GM12878 (cell line): ENCODE data around the gene NAMPT.
"Not testable (repeated sequence)": the region's sequence is repeated elsewhere in the genome, so short reads cannot be mapped to it uniquely, and the experiment has no call there.

Source experiments
- HDAC2 ChIP-seq: fragments of 200-600 bp; sonication (generic); IDR thresholded peaks from 2 replicates; pipeline ENCODE4 v1.6.1; 2017
- MYC ChIP-seq: IDR thresholded peaks from 2 replicates; pipeline ENCODE4 v1.6.1; 2011; ENCODE audit warnings: mild to moderate bottlenecking, low read length, moderate library complexity, inconsistent platforms; ENCODE audit not compliant: insufficient read depth, insufficient replicate concordance, insufficient read length, severe bottlenecking
- PAX8 ChIP-seq: fragments of 450-650 bp; IDR thresholded peaks from 2 replicates; pipeline ENCODE4 v1.6.1; 2017; ENCODE audit warnings: mild to moderate bottlenecking, moderate library complexity
- RFX5 ChIP-seq: IDR thresholded peaks from 2 replicates; pipeline ENCODE4 v1.6.1; 2011; ENCODE audit warnings: low read depth, low read length, improper control_type of control experiment
- TCF12 ChIP-seq: IDR thresholded peaks from 2 replicates; pipeline ENCODE4 v1.6.1; 2011; ENCODE audit warnings: low read depth, mild to moderate bottlenecking, low read length
- ZZZ3 ChIP-seq: IDR thresholded peaks from 2 replicates; pipeline ENCODE4 v1.6.1; 2011; ENCODE audit warnings: low read depth; ENCODE audit not compliant: control insufficient read depth, insufficient read length
- TF ChIP-seq, protein P1 (sequence below), 3 experiments: IDR thresholded peaks in 2 of 3; conservative IDR thresholded peaks in 1 of 3; 2 replicates each; pipeline ENCODE4 v1.5.1; 2011; ENCODE audit warnings: low read depth in 3 of 3, low read length in 3 of 3, mild to moderate bottlenecking in 3 of 3, control low read depth in 2 of 3, moderate library complexity in 2 of 3, inconsistent platforms in 1 of 3, mixed read lengths in 1 of 3; ENCODE audit not compliant: control insufficient read depth in 2 of 3, insufficient read depth in 1 of 3; ENCODE audit errors: extremely low read depth in 1 of 3
- TF ChIP-seq, protein P2 (sequence below): IDR thresholded peaks from 2 replicates; pipeline ENCODE4 v1.6.1; 2012; ENCODE audit warnings: low read depth, low read length, improper control_type of control experiment

DNA sequence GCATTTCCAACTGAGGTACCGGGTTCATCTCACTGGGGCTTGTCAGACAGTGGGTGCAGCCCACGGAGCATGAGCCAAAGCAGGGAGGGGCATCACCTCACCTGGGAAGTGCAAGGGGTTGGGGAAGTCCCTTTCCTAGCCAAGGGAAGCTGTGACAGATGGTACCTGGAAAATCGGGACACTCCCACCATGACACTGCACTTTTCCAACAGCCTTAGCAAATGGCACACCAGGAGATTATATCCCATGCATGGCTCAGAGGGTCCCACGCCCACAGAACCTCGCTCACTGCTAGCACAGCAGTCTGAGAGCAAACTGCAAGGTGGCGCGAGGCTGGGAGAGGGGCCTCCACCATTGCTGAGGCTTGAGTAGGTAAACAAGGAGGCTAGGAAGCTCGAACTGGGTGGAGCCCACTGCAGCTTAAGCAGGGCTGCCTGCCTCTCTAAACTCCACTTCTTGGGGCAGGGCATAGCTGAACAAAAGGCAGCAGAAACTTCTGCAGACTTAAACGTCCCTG lies 35.5 kb upstream of the NAMPT start:
- not testable (repeated sequence) for TF ChIP-seq PAX8, RFX5, MYC, ZZZ3, HDAC2, TCF12
- TF ChIP-seq, protein P1, sequence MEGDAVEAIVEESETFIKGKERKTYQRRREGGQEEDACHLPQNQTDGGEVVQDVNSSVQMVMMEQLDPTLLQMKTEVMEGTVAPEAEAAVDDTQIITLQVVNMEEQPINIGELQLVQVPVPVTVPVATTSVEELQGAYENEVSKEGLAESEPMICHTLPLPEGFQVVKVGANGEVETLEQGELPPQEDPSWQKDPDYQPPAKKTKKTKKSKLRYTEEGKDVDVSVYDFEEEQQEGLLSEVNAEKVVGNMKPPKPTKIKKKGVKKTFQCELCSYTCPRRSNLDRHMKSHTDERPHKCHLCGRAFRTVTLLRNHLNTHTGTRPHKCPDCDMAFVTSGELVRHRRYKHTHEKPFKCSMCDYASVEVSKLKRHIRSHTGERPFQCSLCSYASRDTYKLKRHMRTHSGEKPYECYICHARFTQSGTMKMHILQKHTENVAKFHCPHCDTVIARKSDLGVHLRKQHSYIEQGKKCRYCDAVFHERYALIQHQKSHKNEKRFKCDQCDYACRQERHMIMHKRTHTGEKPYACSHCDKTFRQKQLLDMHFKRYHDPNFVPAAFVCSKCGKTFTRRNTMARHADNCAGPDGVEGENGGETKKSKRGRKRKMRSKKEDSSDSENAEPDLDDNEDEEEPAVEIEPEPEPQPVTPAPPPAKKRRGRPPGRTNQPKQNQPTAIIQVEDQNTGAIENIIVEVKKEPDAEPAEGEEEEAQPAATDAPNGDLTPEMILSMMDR (IDR thresholded peaks at IDR 0.05 in 2 of 3, conservative IDR thresholded peaks at IDR 0.05 in 1 of 3; ENCODE audit: control insufficient read depth in 2 of 3, extremely low read depth in 1 of 3, insufficient read depth in 1 of 3, low read depth in 3 of 3, low read length in 3 of 3): not testable (repeated sequence)
- TF ChIP-seq, protein P2, sequence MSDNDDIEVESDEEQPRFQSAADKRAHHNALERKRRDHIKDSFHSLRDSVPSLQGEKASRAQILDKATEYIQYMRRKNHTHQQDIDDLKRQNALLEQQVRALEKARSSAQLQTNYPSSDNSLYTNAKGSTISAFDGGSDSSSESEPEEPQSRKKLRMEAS: not testable (repeated sequence)
